GM12864 (cell line): ENCODE data around the gene AIFM3.

Experiments
- DNase-seq: peaks from one replicate; pipeline ENCODE4 v3.0.0-alpha.2; 2011; ENCODE audit warnings: low read depth
- H3K4me3 ChIP-seq: 2 replicates; pipeline ENCODE4 v1.5.1; 2011; ENCODE audit warnings: mild to moderate bottlenecking, low read depth, low read length, control low read depth
- TF ChIP-seq, protein P1 (sequence below): IDR thresholded peaks from 2 replicates; pipeline ENCODE4 v1.5.1; 2011; ENCODE audit warnings: low read depth, mild to moderate bottlenecking, moderate library complexity, low read length, control low read depth, inconsistent platforms; ENCODE audit errors: missing control alignments

The AIFM3 gene, protein sequence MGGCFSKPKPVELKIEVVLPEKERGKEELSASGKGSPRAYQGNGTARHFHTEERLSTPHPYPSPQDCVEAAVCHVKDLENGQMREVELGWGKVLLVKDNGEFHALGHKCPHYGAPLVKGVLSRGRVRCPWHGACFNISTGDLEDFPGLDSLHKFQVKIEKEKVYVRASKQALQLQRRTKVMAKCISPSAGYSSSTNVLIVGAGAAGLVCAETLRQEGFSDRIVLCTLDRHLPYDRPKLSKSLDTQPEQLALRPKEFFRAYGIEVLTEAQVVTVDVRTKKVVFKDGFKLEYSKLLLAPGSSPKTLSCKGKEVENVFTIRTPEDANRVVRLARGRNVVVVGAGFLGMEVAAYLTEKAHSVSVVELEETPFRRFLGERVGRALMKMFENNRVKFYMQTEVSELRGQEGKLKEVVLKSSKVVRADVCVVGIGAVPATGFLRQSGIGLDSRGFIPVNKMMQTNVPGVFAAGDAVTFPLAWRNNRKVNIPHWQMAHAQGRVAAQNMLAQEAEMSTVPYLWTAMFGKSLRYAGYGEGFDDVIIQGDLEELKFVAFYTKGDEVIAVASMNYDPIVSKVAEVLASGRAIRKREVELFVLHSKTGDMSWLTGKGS

DNA sequence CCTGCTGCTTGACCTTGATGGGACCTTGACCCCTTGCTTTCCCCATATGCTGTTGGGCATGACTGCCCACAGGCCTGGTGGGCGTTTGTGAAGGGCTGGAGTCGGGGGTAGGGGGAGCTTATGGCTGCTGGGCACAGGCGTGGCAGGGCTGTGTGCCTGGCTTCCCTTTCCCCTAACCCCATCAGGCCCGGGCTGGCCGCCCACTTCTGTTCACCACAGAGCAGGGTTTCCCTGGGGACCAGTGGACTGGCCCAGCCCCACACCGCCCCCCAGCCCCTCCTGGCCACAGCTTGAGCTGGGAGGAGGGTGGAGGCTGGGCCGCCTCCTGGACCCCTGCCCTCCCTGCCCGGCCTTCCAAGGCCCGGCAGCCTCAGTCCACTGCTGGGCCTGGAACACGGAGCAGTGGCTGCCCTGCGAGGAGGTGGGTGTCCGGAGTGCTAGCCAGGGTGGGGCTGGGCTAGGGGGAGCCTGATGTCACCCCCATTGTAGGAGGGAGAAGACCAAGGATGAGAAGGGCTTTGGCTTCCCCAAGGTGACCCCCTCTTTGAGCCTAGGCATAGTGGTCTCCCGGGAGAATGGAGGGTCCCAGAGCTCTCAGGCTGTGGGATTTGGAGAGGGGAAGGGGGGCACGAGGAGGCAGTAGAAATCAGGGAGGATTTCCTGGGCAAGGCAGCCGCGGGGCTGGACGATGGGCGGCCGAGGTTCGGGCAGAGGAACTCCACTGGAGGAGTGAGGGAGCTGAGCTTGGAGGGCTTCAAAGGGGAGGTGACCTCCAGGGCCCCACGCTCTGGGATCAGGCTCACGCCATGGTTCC, at the start of gene AIFM3:
TSS of gene AIFM3 (plus strand) at position 373 of the 814 bp plus-strand sequence. CDS start 690 bp downstream, outside the sequence.
- TF ChIP-seq, protein P1, sequence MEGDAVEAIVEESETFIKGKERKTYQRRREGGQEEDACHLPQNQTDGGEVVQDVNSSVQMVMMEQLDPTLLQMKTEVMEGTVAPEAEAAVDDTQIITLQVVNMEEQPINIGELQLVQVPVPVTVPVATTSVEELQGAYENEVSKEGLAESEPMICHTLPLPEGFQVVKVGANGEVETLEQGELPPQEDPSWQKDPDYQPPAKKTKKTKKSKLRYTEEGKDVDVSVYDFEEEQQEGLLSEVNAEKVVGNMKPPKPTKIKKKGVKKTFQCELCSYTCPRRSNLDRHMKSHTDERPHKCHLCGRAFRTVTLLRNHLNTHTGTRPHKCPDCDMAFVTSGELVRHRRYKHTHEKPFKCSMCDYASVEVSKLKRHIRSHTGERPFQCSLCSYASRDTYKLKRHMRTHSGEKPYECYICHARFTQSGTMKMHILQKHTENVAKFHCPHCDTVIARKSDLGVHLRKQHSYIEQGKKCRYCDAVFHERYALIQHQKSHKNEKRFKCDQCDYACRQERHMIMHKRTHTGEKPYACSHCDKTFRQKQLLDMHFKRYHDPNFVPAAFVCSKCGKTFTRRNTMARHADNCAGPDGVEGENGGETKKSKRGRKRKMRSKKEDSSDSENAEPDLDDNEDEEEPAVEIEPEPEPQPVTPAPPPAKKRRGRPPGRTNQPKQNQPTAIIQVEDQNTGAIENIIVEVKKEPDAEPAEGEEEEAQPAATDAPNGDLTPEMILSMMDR = no peak
- H3K4me3 ChIP-seq = no peak within 1 kb of the TSS
- DNase-seq = no peak

DNA sequence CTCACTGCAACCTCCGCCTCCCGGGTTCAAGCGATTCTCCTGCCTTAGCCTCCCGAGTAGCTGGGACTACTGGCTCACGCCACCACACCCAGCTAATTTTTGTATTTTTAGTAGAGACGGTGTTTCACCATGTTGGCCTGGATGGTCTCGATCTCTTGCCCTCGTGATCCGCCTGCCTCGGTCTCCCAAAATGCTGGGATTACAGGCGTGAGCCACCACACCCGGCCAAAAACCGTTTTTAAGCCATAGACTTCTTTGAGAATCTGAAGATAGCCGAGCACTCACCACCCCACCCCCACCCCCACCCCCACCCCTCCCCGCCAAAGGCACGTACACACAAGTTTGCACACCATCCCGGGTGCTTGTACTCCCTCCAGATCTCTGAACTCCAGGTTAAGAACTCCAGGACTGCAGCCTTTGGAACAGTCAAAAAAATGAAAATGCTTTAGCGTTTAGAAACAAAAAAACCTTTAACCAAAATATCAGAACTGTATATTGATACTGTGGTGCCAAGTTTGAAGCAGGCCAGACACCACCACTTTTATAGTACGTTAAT, 48.3 kb upstream of the AIFM3 start:
- no peak for DNase-seq
- TF ChIP-seq, protein P1 = no peak
- H3K4me3 ChIP-seq = peak overlapping the region; percentile 99

DNA sequence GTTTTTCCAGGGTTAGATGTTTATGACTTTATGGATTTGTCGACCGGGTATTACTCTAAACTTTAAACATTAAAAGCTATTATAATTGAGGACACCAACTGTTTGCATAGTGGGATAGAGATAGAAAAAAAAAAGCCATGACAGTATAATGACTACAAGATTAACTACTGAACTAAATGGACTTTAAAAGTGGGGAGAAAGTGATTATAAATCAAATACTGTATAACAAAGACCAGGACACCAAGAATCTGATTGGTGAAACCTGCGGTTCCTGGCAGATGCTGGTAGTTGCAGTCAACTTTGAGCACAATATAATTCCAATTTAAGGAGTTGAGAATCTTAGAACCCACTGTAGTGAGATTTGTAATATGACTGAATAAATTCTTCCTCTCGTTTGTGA, 47.3 kb upstream of the AIFM3 start:
- H3K4me3 ChIP-seq = peak overlapping the region; percentile 99
- DNase-seq = no peak
- TF ChIP-seq, protein P1 = no peak

DNA sequence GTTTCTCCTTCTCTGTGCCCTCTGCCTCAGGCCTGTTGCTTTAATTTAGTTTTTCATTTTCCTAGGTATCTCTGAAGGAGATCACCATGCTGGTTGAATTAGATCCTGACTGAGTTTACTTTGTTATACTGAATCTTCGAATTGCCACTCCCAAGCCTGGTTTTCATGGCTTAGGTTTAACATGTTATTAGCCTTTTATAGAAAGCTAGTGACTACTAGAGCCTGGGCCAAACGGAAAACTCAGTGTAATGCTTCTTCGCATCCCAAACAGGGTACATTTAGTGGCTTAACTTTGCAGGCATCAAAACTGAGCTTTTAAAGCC, 46.2 kb upstream of the AIFM3 start:
- peak overlapping the region; percentile 99 for H3K4me3 ChIP-seq
- no peak for DNase-seq
- TF ChIP-seq, protein P1 = no peak

DNA sequence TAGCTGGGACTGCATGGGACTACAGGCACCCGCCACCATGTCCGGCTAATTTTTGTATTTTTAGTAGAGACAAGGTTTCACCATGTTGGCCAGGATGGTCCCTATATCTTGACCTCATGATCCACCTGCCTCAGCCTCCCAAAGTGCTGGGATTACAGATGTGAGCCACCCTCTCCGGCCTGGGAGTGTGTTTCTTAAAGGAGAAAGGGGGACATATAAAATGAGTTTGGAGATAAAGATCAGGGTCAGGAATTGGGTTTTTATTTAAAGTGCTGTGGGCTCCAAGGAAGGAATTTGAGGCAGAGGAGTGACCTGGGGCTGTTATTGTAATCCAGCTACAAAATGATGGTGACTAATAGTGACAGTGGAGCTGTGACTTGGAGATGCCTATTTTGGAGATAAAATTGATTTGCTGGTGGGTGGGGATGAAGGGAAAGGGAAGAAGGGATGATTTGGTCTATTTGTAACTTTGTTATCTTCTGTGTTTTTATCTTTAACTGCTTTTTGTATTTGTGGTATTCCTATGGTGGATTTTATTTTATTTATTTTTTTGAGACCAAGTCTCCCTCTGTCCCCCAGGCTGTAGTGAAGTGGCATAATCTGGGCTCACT, 44.8 kb upstream of the AIFM3 start:
- DNase-seq = no peak
- no peak overlapping the region for H3K4me3 ChIP-seq
- TF ChIP-seq, protein P1 = no peak

DNA sequence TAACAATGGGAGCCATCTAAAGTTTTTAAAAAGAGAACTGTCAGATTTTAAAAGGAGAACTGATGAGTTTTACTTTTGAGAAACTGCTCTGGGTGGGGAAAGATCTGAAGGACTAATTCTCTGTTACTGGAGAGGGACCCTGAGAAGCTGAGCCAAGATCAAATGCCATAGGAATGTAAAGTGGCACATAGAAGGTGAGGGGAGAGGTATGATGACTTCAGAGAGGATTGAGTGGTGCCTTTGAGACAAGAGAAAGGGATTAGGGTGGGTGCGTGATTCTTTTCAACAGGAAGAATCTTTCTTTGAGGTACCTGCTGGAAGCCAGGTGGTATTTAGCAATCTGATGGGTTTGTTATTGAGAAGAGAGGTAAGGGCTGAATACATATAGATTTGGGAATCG, 40.8 kb upstream of the AIFM3 start:
- DNase-seq = no peak
- TF ChIP-seq, protein P1 = no peak
- no peak overlapping the region for H3K4me3 ChIP-seq
